GM19099 (cell line): Measurements from ENCODE around the gene CST4.
"Not testable (repeated sequence)": the region's sequence is repeated elsewhere in the genome, so short reads cannot be mapped to it uniquely, and the experiment has no call there.

Experiments
- POLR2A ChIP-seq: IDR thresholded peaks from 3 replicates; pipeline ENCODE4 v1.6.1; 2011; ENCODE audit warnings: low read depth; ENCODE audit not compliant: insufficient read length; ENCODE audit errors: extremely low read depth

CST4 gene, protein sequence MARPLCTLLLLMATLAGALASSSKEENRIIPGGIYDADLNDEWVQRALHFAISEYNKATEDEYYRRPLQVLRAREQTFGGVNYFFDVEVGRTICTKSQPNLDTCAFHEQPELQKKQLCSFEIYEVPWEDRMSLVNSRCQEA

DNA sequence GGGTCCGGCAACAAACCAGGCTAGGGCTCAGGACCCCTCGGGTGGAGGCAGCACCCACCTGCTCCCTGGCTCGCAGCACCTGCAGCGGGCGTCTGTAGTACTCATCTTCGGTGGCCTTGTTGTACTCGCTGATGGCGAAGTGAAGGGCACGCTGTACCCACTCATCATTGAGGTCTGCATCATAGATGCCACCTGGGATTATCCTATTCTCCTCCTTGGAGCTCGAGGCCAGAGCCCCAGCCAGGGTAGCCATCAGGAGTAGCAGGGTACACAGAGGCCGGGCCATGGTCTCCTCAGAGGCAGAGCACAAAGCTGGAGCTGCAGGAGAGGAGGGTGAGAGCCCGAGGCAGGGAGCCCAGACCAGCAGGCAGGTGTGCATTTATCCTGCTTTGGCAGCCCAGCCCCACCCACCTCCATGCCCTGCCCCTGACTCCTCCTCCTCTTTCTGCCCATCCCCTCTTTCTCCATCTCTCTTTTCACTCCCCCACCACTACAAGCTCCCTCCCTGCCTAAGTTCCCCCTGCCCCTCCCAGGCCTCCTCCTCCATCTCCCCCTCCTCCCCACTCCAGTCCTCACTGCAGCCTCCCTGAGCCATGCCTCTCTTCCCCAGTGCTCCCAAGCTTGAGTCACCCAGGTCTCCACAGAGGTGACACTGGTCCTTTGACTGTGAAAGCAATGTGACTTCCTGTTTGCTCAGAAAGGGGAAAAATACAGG lies at the start of gene CST4:
Gene CST4 (minus strand): TSS at position 355 of the 715 bp plus-strand sequence. CDS start 69 bp downstream, at position 286.
- TF ChIP-seq POLR2A = not testable (repeated sequence)

DNA sequence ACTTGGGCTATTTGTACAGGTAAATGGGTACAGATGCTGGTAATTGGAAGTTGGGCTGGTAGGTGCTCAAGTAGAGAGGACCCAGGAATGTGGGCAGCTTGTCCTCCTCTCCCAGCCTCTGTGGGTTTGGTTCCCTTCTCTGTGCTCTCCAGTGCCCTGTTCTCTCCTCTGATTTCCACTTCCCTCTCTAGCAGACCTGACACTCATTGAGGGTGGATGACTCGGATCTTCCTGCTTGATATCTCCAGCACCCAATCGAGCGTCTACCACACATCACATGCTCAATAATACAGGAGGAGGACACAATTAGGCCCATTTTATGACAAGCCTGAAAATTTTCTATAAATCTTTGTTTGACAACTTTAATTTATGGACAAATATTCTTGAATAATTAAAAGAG lies 38.2 kb upstream of the CST4 start:
- no peak for TF ChIP-seq POLR2A

DNA sequence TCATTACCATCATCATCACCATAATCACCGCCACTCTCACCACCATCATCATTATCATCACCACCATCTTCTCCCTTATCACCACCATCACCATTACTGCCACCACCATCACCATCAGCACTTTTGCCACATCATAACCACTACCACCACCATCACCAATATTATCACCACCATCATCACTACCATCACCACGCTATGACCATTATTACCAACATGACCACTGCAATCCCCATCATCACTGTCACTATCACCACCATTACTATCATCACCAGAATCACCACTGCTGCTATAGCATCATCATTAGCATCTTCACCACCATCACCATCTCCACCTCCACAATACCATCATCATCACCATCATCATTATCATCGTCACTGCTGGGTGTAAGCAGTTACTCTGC lies 36.3 kb upstream of the CST4 start:
- TF ChIP-seq POLR2A = no peak

DNA sequence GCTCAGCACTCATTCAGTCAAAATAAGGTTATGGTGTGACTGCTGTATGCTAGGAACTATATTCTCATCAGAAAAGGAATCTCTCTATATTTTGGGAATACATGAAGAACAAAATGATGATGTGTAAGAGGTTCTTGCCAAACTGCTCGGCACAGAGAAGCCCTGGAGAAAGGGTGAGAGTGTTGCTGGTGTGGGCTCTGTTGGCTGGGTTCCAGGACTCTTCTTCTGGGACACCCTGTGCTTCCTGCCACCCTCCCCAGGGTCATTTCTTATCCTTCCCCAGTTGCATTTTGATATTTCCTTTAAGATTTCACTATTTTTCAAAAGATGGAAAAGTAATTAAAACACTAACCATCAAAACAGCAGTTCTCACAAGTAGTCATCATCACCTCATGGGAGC lies 33.1 kb upstream of the CST4 start:
- no peak for TF ChIP-seq POLR2A

DNA sequence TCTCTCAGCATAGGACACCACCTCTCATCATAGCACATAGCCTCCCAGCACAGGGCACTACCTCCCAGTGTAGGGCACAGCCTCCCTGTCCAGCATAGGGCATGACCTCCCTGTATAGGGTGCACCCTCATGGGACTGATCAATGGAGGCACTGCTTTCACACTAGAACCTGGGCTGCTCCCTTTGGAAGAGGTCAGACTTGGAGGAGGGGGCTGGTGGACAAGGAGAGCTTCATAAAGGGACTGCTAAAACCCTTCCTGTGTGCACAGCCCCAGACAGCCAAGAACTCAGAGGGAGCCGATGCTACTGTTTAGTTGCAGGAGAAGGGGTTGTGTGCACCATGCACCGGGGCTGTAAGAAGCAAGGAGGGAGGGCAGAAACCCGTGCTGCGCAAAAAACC lies 21.9 kb upstream of the CST4 start:
- no peak for TF ChIP-seq POLR2A

DNA sequence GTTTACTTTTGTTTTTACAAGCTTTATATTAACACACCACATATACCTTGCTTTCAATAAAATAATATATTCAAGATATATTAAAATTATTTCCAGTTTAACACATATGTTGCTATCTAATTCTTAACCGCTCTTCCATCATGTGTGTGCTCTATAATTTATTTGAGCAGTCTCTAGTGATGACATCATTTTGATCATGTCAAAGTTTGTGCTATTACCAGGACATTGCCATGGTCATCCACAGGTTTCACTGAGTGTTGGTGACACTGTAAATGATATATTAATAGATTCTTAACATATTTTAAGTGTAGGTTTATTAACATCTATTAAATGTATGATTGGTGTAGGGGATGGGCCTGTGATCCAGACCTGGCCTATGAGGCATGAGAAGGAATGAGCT lies 17.1 kb upstream of the CST4 start:
- TF ChIP-seq POLR2A = no peak

DNA sequence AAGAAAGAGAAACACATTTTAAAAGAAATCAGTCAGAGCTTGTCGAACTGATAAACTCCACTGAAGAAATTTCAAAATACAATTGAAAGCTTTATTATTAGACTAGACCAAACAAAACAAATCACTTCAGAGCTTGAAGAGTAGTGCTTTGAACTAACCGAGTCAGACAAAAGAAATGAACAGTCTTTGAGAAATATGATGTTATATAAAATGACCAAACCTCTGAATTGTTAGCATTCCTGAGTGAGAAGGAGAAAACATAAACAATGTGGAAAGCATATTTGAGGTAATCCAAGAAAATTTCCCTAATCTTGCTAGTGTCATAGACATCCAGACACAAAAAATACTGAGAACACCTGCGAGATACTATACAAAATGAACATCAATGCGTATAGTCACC lies 13.2 kb upstream of the CST4 start:
- TF ChIP-seq POLR2A = no peak

DNA sequence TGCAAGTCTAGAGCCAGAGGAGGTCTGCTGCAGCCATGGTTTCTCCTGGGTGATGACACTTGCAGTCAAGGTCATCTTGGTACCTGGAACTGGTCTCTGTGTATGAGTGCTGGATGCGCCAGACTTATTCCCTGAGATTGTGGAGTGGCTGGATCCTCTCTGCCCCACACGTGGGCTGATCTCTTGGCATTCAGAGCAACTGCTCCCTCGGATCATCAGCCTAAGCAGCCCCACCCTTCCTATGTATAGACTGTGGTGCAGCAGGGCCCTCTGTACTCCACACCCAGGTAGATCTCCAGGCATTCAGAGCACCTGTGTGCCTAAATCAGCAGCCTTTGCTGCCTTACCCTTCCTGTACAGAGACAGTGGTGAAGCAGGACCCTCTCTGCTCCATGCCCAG lies 12.1 kb upstream of the CST4 start:
- TF ChIP-seq POLR2A = no peak

DNA sequence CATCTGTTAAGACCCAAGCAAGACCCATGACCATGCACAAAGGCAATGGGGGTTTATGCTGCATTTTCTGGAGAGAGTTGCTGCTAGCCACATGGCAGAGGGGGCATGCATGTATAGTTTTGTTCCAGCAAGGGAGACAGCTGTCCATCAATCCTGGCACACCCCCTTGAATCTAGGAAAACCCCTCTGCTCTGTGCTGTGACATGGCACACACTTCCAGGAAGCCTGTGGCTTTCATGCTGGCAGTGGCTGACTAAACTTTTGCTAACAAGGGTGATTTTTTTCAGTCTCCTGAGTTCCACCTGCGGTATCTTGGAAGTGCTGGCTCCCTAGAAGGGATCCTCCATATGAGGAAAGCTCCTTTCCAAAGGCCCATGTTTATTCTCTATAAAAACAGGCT lies 9.1 kb upstream of the CST4 start:
- no peak for TF ChIP-seq POLR2A

DNA sequence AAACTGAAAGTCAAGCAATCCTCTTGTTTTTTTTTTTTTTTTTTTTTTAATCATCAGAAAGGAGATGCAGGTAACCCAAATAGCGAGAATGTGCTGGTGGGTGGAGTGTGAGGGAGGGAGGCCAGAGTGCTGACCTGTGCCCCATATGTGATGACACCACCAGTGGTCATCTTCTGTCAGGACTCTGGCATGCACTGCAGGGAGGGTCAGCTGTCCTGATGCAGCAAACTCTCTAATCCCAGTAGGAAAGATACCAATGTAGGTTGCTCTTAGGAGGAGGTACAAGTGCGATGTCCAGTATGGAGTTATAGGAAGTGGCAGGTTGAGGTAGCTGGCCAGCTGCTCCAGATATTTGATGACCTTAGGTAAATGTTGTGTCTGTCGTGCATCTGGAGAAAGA lies 2.8 kb upstream of the CST4 start:
- no peak for TF ChIP-seq POLR2A

DNA sequence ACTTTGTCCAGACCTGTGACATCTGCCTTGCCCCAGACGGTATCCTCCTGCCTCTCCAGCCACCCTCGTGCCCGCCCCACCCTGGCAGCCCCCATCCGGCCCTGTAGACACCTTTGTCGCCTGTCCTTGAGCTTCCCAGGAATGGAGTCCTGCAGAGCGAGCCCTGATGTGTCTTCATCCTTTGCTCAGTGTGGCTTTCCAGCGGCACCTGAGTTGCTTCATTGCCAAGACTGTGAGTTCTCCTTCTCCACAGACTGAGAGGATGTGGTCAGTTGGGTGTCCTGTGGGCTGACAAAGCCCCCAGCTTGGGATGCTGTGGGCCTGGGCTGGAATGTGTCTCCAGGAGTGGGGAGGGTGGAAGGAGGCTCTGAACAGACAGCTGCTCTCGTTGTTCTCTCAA lies 1.7 kb upstream of the CST4 start:
- no peak for TF ChIP-seq POLR2A

DNA sequence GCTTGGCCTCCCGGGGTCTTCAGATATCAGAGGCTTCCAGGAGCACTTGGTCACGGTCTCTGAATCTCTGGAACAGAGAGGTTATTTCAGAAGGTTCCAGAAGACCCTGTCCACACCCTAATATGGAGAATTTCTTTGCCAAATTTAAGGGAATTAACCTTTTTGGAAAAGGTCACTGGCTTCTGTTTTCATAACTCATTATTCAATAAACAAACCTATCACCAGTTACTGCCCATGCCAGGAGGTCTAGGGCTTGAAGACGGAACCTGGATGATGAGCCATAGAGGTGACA lies 507 bp upstream of the CST4 start:
- TF ChIP-seq POLR2A = no peak

DNA sequence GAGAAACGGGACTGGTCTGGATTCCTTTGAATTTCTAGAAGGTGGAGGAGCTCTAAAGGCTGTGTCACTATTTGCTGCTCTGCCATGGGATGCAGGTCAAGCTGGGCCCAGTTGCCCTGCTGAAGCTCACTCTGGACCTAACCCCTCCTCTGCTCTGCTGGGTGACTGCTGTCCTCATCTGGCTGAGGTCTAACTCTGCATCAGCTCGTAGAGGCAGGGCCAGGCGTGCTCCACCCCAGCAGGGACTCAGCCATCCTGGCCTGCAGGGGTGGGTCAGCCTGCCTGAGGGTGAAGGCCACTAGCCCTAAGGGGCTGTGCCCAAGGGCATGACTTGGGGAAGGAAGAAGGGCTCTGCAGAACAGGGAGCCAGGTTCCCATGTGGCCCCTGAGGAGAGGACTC lies 852 bp downstream of the CST4 start:
- TF ChIP-seq POLR2A = no peak

DNA sequence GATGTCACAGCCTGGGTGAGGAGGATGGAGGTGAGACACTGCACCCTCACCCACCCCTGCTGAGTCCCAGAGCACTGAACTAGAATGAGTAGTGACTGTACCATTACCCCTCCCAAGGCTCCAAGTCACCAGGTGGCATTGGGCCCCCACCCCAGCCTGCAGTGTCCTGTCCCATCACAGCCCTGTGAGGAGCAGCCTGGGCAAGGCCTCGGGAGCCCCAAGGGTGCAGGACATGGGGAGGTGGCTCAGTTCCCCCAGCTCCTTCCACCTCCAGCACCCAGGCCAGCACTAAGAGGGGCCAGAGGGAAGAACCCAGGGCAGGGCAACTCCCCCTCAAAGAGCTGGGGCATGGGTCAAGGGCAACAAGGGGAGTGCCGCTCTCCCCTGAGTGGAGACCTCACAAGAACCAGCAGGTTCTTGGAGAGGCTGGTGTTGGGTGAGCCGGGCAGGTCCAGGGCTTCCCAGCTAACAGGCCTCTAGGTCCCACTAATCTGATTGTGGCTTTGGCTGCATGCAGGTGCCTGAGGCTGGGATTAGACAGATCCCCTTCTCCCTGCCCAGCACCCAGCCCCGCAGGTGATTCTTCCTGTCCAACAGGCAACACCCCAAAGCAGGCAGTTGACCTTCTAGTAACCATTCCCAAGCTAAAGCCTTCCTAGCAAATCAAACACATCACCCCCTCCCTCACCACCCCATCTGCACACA lies 2.6 kb downstream of the CST4 start:
- TF ChIP-seq POLR2A = no peak

DNA sequence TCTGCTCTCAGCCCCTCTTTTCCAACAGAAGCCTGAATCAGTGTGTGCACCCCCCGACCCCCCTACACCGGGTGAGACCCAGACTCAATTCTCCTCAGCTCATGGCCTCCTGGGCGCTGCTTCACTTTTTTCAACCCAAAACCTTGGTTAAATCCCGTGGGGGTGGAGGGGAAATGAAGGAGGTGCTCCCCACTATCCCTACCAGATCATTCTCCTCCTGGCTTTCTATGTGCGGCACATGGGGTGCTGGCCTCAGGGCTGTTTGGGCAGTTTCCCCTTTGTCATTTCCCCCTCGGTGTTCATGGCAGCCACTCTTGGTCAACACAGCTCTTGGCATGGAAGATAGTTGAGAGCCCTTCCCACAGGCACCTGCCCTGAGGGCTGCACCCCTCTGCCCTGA lies 4.6 kb downstream of the CST4 start:
- TF ChIP-seq POLR2A = no peak

DNA sequence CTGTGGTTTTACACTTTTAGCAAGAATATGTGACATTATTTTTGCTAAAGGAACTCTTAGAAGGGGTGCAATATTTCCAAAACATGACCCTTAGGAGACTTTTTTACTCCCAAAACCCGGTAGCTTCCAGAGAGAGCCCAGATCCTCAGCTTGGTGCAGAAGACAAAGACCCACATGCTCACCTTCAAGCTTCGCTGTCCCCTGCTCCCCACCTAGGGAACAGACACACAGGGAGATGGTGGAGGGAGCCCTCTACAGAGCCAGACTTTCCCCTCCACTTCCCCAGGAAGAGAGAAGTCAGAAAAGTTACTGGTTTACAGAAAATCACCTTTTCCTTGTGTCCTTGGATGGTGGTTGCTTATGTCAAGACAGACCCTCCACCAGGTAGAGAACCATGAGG lies 5.0 kb downstream of the CST4 start:
- TF ChIP-seq POLR2A = no peak

DNA sequence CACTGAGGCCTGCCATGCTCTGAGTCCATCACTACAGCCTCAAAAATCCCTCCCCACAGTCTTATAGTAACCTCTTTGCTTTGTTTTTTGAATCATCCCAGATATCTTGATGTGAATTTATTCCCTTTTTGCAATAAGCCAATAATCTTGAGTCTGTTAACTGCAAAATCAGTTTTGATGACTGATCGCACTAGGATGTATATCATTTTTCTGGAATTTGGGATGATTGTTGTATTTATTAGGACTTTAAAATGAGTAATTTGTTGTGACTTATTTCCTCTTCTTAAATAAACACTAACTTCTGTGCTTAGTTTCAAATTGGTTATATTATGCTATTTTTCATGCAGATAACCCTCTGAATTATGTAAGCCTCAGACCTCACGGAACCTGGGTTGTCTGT lies 5.6 kb downstream of the CST4 start:
- no peak for TF ChIP-seq POLR2A

DNA sequence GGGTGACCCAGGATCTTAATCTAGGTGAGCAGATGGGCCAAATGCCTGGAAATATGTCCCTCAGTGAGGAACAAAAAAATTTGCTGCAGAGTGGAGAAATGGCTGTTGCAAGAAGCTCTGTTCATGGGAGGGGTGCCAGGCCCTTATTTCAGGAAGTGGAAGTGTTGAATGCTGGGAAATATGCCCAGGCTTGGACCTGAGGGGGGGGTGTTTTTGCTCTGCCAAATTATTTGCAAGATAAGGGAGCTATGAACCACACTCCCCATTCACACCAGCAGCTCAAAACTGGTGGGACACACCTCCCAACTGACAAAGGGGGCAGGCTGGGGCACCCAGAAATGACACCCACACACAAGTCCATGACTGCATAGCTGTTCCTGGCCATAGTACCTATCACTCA lies 8.7 kb downstream of the CST4 start:
- no peak for TF ChIP-seq POLR2A
